ENCODE data around the gene AKIRIN1. TPM values are rescaled to one million over a fixed set of nuclear protein-coding genes. Genes with fewer than 3 reads are reported as not detected.

AKIRIN1 gene
- total and polyA plus RNA-seq, 10 of the 15 experiments (the other 5 are each of a cell fraction or from before 2014, with no cell fraction given) = 7.5 to 72.3 (median 50.4) TPM

DNA sequence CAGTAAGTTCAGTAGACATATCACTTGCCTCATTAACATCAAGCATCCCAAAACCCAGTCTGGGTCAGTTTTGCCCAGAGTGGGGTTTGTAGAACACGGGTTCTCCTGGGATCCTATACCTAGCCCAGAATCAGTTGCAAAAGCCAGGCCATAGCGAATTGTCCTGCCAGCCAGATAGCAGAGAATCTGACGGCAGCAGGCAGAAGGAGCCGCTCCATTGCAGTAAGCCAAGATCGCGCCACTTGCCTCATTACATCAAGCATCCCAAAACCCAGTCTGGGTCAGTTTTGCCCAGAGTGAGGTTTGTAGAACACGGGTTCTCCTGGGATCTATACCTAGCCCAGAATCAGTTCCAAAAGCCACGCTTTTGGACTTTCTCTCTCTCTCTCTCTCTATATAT lies 54.2 kb downstream of the AKIRIN1 start:
- WGBS (ENCODE audit: insufficient coverage, insufficient replicate concordance, low lambda C conversion rate, missing lambda C conversion rate) = over 99% methylated on average over 8 of the region's 8 CpGs
- H3K4me2 ChIP-seq (ENCODE audit: control insufficient read depth, insufficient read depth) = no peak overlapping the region
- FAIRE-seq (no peak), ATAC-seq (no peak), DNase-seq (ENCODE audit: low read depth, low spot score) (no peak)
- no TSS peak for BruUV-seq (replicated peaks)
- H3K27me3 ChIP-seq (replicated peaks in 1 of 2; ENCODE audit: control insufficient read depth in 2 of 2, insufficient read depth in 2 of 2, low read length in 1 of 2) = no peaks in the 10 kb centered on the region
- H3K36me3 ChIP-seq (ENCODE audit: control insufficient read depth in 2 of 2, insufficient read depth in 2 of 2, low read length in 1 of 2) = no peaks in the 10 kb centered on the region; a peak in 1 of 4 replicates
- in situ Hi-C loops (cut with MboI) = no loop called here
- intact Hi-C loops (cut with micrococcal nuclease; ENCODE audit: unreplicated experiment) = no loop called here
- SMC1A ChIA-PET (ENCODE audit: uncharacterized antibody, unreplicated experiment) = no interaction called here
- POLR2A ChIA-PET = no interaction called here
- H3K4me3 ChIP-seq = no peak overlapping the region
- CTCF ChIA-PET = no interaction called here
- no peak overlapping the region for H2AFZ ChIP-seq (ENCODE audit: control insufficient read depth, low read depth, low read length)
- H4K20me1 ChIP-seq (ENCODE audit: control insufficient read depth, insufficient read depth) = no peaks in the 10 kb centered on the region
- peaks cover 13% of the 10 kb centered on the region for H3K4me1 ChIP-seq (ENCODE audit: control insufficient read depth, insufficient read depth, low read length)
- no peaks in the 10 kb centered on the region for H3K9me3 ChIP-seq (replicated peaks; ENCODE audit: control insufficient read depth, insufficient read depth, low read length)
- TF ChIP-seq TCF7 (IDR thresholded peaks at IDR 0.05; ENCODE audit: borderline replicate concordance) = no peak
- no peak for TF ChIP-seq PKNOX1 (IDR thresholded peaks at IDR 0.05)
- no peak for TF ChIP-seq SKIL (IDR thresholded peaks at IDR 0.05; ENCODE audit: low read depth, poor library complexity, severe bottlenecking)
- TF ChIP-seq POLR2AphosphoS5 (IDR thresholded peaks at IDR 0.05; ENCODE audit: low read length) = no peak
- TF ChIP-seq NFYA (IDR thresholded peaks at IDR 0.05; ENCODE audit: borderline replicate concordance, low read depth, low read length) = no peak
- TF ChIP-seq BACH1 (IDR thresholded peaks at IDR 0.05; ENCODE audit: borderline replicate concordance) = no peak
- no peak for TF ChIP-seq TARDBP (IDR thresholded peaks at IDR 0.05; ENCODE audit: borderline replicate concordance)
- no peak overlapping the region for H3K27ac ChIP-seq (ENCODE audit: control insufficient read depth, insufficient read depth)
- RAD21 ChIA-PET (ENCODE audit: unreplicated experiment) = no interaction called here
- H3K9ac ChIP-seq (ENCODE audit: control insufficient read depth, insufficient read depth, low read length) = no peak overlapping the region
- H3K79me2 ChIP-seq (ENCODE audit: control insufficient read depth, insufficient read depth, low read length) = no peaks in the 10 kb centered on the region
